Stimulated activated naive CD4-positive, alpha-beta T cell (primary cell): Measurements from ENCODE around the gene BAIAP2.

Experiments
- DNase-seq, 6 experiments: peaks; one replicate each; lab custom pipeline; 2025; lab: John Stamatoyannopoulos, UW

Gene BAIAP2

GRCh38 chr17:81090361-81091136 lies 55.6 kb downstream of the BAIAP2 start:
- DNase-seq = peak in 3 of 6 experiments; percentile 4 to 14 (median 14)

DNA sequence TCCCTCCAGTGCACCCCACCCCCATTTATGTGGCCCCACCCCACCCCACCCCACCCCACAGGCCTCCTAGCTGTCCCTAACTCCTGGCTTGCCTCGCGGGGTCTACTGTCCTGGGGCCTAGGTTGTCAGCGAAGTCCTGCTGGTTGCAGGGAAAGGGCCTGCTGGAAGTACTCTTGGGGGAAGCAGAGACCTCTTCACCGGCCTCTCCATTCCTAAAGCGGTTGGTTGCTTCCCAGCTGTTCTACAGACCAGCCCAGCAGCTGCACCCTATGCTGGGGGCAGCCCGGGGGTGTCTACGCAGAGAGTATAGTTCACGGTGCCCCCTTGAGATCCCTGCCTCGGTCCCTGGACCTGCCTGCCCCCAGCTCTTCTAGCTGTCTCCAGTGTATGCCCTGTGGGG lies 56.2 kb downstream of the BAIAP2 start:
- DNase-seq = no peak

- DNase-seq = no peak
Observed at GRCh38 chr17:81091774-81092517, 57.0 kb downstream of the BAIAP2 start.

- no peak for DNase-seq
Observed at GRCh38 chr17:81092518-81093095, 57.7 kb downstream of the BAIAP2 start.

GRCh38 chr17:81093619-81094508 lies 58.9 kb downstream of the BAIAP2 start:
- DNase-seq = no peak

GRCh38 chr17:81094509-81095382 lies 59.8 kb downstream of the BAIAP2 start:
- DNase-seq = peak; percentile 48 to 78 (median 67)

GRCh38 chr17:81095383-81095762 lies 60.4 kb downstream of the BAIAP2 start:
- DNase-seq = peak in 2 of 6 experiments; percentile 23 to 42

DNA sequence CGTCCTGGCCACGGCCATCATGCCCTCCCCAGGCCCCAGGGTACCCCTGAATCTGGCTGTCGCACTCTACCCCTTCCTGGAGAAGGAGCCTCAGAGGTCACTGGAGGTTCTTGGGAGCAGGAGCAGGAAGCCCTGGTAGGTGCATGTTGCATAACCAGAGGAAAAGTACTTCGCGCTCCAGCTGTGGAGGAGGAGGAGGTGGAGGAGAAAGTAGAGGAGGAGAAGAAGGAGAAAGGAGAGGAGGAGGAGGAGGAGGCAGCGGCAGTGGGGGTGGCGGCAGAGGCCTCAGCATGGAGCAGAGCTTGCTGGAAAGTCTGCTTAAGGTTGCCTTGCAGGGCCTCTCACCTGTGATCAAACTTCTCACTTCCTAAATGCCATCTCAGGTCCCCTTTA lies 61.8 kb downstream of the BAIAP2 start:
- no peak for DNase-seq

DNA sequence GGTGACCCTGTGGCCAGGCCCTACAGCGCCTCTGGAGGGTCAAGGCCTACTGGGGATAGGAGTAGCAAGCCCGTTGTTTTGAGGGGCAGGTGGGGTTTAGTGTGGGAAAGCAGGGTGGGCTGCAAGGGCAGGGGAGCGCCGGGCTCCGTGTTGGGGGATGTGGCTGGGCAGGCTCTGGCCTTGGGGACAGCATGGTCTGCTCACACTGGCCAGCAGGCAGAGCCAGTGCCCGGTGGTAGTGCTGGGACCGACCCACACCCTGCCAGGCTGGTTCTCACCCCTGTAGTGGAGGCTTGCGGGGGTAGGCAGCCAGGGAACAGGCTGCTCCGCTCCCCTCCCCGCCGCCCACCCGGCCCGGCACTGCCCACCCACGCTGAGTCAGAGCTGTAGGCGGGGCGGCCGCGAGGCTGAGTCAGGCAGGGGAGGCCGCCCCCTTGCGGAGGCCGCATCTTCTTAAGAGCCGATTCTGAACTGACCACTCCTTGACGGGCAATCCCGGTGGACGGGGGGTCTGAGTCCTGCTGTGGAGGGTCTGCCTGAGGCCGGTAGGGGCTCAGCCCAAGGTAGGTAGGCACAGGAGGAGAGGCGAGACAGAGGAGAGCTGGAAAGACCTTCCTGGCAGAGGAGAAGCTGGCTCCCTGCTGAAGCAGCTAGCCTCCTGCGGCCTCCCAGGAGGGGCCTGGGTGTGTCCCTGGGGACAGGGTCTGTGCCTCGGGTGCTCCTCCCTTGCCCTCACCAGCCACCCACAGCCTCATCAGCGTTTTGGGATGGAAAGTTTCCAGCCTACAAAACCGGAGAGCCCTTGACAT lies 62.4 kb downstream of the BAIAP2 start:
- no peak for DNase-seq

DNA sequence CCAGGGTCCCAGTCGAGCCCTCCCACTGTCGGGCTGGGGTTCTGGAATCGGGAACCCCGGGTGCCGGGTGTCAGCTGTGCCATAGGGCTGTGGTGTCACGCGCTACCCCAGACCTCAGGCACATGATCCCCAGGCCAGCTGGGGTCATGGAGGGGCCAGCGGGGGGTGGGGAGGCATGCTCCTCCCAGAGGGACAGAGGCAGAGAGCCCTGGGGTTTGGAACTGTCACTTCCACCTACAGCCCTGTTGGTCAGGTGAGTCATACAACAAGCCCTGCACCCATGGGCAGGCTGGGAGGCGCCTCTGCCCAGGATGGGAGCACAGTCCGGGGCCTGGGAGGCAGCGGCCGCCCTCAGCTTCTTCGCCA lies 63.0 kb downstream of the BAIAP2 start:
- DNase-seq = no peak

DNA sequence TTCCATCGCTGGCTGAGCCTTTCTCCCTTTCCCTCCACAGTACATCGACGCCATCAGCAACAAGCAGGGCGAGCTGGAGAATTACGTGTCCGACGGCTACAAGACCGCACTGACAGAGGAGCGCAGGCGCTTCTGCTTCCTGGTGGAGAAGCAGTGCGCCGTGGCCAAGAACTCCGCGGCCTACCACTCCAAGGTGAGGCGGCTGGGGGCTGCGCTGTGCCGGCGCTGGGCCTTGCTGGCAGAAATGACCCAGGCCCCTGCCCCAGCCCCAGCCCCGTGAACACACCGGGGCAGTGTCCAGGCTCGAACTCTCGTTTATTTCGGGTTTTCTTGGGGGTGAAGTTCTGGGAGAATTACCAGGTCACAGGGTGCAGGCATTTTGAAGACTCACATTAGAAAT lies 64.9 kb downstream of the BAIAP2 start:
- no peak for DNase-seq

DNA sequence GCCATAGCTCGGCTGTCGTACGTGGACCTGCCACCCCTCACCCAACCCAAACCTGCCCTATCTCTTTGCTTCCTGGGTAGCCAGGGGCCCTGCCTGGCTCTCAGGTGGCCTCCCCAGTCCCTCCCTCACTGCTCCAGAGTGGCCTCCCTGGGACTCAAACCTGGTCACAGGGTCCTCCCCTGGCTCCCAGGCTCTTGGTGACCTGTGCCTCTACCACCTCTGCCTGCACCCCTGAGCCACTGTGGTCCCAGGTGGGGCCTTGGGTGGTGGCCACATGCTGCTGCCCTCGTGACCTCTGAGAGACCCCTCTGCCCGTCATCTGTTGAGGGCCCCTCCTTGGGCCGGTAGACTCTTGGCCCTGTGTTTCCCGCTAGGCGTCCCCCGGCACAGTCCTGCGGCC lies 65.7 kb downstream of the BAIAP2 start:
- DNase-seq = no peak

GRCh38 chr17:81101614-81102306 lies 66.8 kb downstream of the BAIAP2 start:
- peak; percentile 78 to 89 (median 82) for DNase-seq

GRCh38 chr17:81102352-81102751 lies 67.4 kb downstream of the BAIAP2 start:
- DNase-seq = no peak

DNA sequence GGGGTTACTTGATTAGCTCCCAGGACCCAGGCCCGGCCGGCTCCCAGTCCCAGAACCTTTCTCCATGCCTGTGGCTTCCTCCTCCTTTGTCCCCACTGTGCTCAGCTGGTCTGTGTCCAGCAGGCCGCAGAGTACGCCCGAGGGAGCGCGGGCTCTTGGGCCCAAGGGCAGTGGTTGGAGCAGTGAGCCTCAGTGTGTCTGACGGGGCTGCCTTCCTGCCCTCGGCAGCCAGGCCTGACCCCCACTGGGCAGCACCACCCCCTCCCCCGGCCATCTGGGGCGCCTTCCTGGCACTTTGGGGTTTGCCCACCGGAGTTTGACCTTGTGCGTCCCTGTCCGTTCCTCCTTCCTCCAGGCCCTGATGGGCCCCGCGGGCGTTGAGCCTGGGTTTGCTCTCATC lies 67.9 kb downstream of the BAIAP2 start:
- no peak for DNase-seq

- no peak for DNase-seq
Observed at GRCh38 chr17:81103379-81103778, 68.4 kb downstream of the BAIAP2 start.

DNA sequence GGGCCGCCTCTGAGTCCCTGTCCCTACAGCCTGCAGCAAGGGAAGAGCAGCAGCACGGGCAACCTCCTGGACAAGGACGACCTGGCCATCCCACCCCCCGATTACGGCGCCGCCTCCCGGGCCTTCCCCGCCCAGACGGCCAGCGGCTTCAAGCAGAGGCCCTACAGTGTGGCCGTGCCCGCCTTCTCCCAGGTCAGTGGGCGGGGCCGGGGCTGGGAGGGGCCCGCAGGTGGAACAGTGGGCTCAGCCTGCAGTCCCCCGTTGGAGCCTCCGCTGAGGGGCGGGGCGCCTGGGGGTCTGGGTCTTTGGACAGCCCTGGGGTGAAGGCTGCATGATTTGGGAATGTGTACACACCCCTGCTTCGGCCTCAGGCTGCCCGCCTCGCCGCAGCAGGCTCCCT lies 71.8 kb downstream of the BAIAP2 start:
- no peak for DNase-seq

DNA sequence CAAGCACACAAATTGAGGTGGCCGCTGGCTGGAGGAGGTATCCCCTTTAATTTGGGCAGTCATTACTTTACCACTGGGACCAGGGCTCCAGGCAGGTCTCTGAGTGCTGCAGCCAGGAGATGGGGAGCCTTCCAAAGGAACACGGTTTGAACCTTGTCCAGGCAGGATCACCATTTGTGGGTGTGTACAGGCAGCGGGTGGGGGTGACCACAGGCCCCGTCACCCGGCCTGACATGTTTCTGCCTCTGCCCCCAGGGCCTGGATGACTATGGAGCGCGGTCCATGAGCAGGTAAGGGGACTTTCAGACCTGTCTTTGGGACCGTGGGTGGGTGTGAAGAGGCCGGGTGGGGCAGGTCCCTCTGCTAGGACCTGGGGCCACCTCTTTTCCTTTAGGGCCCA lies 73.3 kb downstream of the BAIAP2 start:
- DNase-seq = no peak

GRCh38 chr17:81109957-81110356 lies 75.0 kb downstream of the BAIAP2 start:
- no peak for DNase-seq
